T-cell (primary cell): ENCODE results near the gene AFF1. TPM values are rescaled to one million over a fixed set of nuclear protein-coding genes. Genes with fewer than 3 reads are reported as not detected.

Experiments used
- ATAC-seq, 4 experiments: fragments of 200-7000 bp in 3 of 4; fragments of 150-1000 bp in 1 of 4; cut with Tn5 transposase; replicated peaks in 1 of 4; 1 replicate in 3 of 4; 2 replicates in 1 of 4; pipeline ENCODE4 v1.10.0; 2021; ENCODE audit warnings: moderate library complexity in 3 of 4, mild to moderate bottlenecking in 2 of 4, moderate number of reproducible peaks in 1 of 4
- CTCF ChIA-PET, 2 donors: fragments of 300-600 bp; sonication (Branson Sonifier 250); formaldehyde crosslinking; loops; one replicate each; lab custom pipeline; 2022; ENCODE audit warnings: antibody characterized with exemption in 2 of 2; lab: Charles Lee
- POLR2A ChIA-PET, 2 donors: fragments of 300-600 bp; sonication (Branson Sonifier 250); formaldehyde crosslinking; loops; one replicate each; lab custom pipeline; 2022; ENCODE audit warnings: antibody characterized with exemption in 2 of 2; lab: Charles Lee
- DNase-seq, 35 experiments: peaks; one replicate each; pipeline versions ENCODE4 v3.0.0 to v3.0.0-alpha.2; 2013 to 2023
- H3K27ac ChIP-seq: one replicate; pipeline ENCODE4 v1.5.1; 2013; ENCODE audit warnings: low read length
- H3K27me3 ChIP-seq, 2 experiments: replicated peaks in 1 of 2; 1 replicate in 1 of 2; 2 replicates in 1 of 2; pipeline versions ENCODE4 v1.6.1 to v1.7.0; 2013; ENCODE audit warnings: low read length in 1 of 2, mixed read lengths in 1 of 2; ENCODE audit not compliant: control insufficient read depth in 2 of 2, insufficient read depth in 2 of 2; ENCODE audit errors: extremely low read depth in 1 of 2
- H3K36me3 ChIP-seq, 2 donors: 1 replicate in 1 of 2; 2 replicates in 1 of 2; pipeline versions ENCODE4 v1.6.1 to v1.7.0; 2013; ENCODE audit warnings: low read length in 1 of 2; ENCODE audit not compliant: control insufficient read depth in 2 of 2, insufficient read depth in 1 of 2; ENCODE audit errors: extremely low read depth in 1 of 2
- H3K4me1 ChIP-seq, 2 experiments: 1 replicate in 1 of 2; 2 replicates in 1 of 2; pipeline versions ENCODE4 v1.6.1 to v1.7.0; 2013; ENCODE audit warnings: low read length in 2 of 2, mixed read lengths in 1 of 2; ENCODE audit not compliant: insufficient read depth in 2 of 2, control insufficient read depth in 1 of 2; ENCODE audit errors: extremely low read depth in 1 of 2
- H3K4me3 ChIP-seq, 2 donors: 1 replicate in 1 of 2; 2 replicates in 1 of 2; pipeline versions ENCODE4 v1.5.1 to v1.7.0; 2013; ENCODE audit warnings: mild to moderate bottlenecking in 2 of 2, low read length in 1 of 2, moderate library complexity in 1 of 2; ENCODE audit not compliant: control insufficient read depth in 1 of 2; ENCODE audit errors: extremely low read depth in 1 of 2
- H3K9me3 ChIP-seq: 2 replicates; pipeline ENCODE4 v1.7.0; 2013
- H3K27ac Mint-ChIP-seq, 2 donors: one replicate each; pipeline ENCODE4 v1.8.0; 2020 to 2021; ENCODE audit warnings: mild to moderate bottlenecking in 2 of 2, mixed read lengths in 2 of 2
- H3K27me3 Mint-ChIP-seq, 2 donors: one replicate each; pipeline ENCODE4 v1.8.0; 2021 to 2022; ENCODE audit warnings: mixed read lengths in 2 of 2
- H3K36me3 Mint-ChIP-seq: one replicate; pipeline ENCODE4 v1.8.0; 2021; ENCODE audit warnings: mixed read lengths
- H3K4me1 Mint-ChIP-seq, 3 donors: one replicate each; pipeline ENCODE4 v1.8.0; 2020 to 2022; ENCODE audit warnings: mixed read lengths in 3 of 3, mild to moderate bottlenecking in 1 of 3
- H3K4me3 Mint-ChIP-seq, 3 donors: one replicate each; pipeline ENCODE4 v1.8.0; 2020 to 2022; ENCODE audit warnings: mild to moderate bottlenecking in 3 of 3, mixed read lengths in 3 of 3, moderate library complexity in 3 of 3
- H3K9me3 Mint-ChIP-seq, 3 donors: one replicate each; pipeline ENCODE4 v1.8.0; 2020 to 2022; ENCODE audit warnings: mixed read lengths in 3 of 3
- WGBS: methylation state at CpG from one replicate; pipeline ENCODE4 v1.1.5; 2013; ENCODE audit warnings: missing lambda C conversion rate; ENCODE audit not compliant: insufficient coverage; 5-methylcytosine and 5-hydroxymethylcytosine counted together
- total RNA-seq, 35 experiments: library from RNA in 6 of 35; stranded (reverse) in 6 of 35; fragments of 120-200 nt in 1 of 35; gene quantifications; one replicate each; pipeline versions ENCODE4 v1.2.1 to v1.2.4 and lab custom pipeline; 2013 to 2026

The AFF1 gene
- total RNA-seq, 5 donors from 2014 or later (not counting 1 experiment from before 2014, with no cell fraction given), result 65.3 to 112 (median 93.4) TPM

- H3K4me1 Mint-ChIP-seq, result peaks cover 36 to 52% (median 46%) of the 10 kb centered on the region in 3 donors
- Histone ChIP-seq H3K27me3 (no peaks in the 10 kb centered on the region), H3K4me3 (no peak overlapping the region), H3K36me3 (peaks cover 0 to 26% of the 10 kb centered on the region in 2 donors), H3K27ac (no peak overlapping the region), H3K9me3 (no peaks in the 10 kb centered on the region), H3K4me1 (no peaks in the 10 kb centered on the region)
- CTCF ChIA-PET, result interaction anchor here (0.6 to 10.0 kb wide), 21 partner anchors 9 to 598 kb away, joined by 3 to 179 read pairs (median 5); partner anchors contain the start of gene AFF1 (in 1 of the 2)
- WGBS, result 43% methylated on average over 3 of the region's 4 CpGs
- POLR2A ChIA-PET, result interaction anchor here in 1 of 2 donors (0.6 kb wide), 1 partner anchor 104 kb away, joined by 3 read pairs; no protein-coding TSS in a partner anchor
- H3K27ac Mint-ChIP-seq, result peak overlapping the region; percentile 82 to 84
- peak; percentile 79 to 86 (median 82) for ATAC-seq
- H3K4me3 Mint-ChIP-seq, result no peak overlapping the region
- peaks cover 23% of the 10 kb centered on the region for H3K36me3 Mint-ChIP-seq
- DNase-seq, result peak in 31 of 35 experiments; percentile 10 to 68 (median 32)
- no peaks in the 10 kb centered on the region for H3K27me3 Mint-ChIP-seq
- no peaks in the 10 kb centered on the region for H3K9me3 Mint-ChIP-seq
These were observed 158.8 kb downstream of the AFF1 start for GRCh38 chr4:87093443-87094123.

- POLR2A ChIA-PET, result interaction anchor here in 1 of 2 donors (0.6 kb wide), 1 partner anchor 163 kb away, joined by 3 read pairs; the partner anchor contains the start of gene AFF1
- H3K4me3 ChIP-seq, result no peak overlapping the region
- WGBS, result 67% methylated on average over 1 of the region's 4 CpGs
- ATAC-seq (no peak), DNase-seq (no peak)
- Mint-ChIP-seq H3K36me3 (peaks cover 27% of the 10 kb centered on the region), H3K9me3 (no peaks in the 10 kb centered on the region), H3K4me1 (peaks cover 37 to 68% (median 67%) of the 10 kb centered on the region in 3 donors), H3K27ac (peak overlapping the region; percentile 30 to 60), H3K4me3 (no peak overlapping the region), H3K27me3 (no peaks in the 10 kb centered on the region)
- no peaks in the 10 kb centered on the region for H3K27me3 ChIP-seq
- H3K4me1 ChIP-seq, result no peaks in the 10 kb centered on the region
- no peaks in the 10 kb centered on the region for H3K9me3 ChIP-seq
- H3K27ac ChIP-seq, result no peak overlapping the region
- CTCF ChIA-PET, result interaction anchor here (1.0 to 10.0 kb wide), 3 partner anchors 162 to 175 kb away, joined by 3 to 179 read pairs (median 8); partner anchors contain the start of gene AFF1 (in 1 of the 2)
- H3K36me3 ChIP-seq, result peaks cover 0 to 12% of the 10 kb centered on the region in 2 donors
These were observed 162.3 kb downstream of the AFF1 start for GRCh38 chr4:87097075-87097474.

GRCh38 chr4:87100168-87100567, 165.4 kb downstream of the AFF1 start:
- no peak for ATAC-seq
- CTCF ChIA-PET, result interaction anchor here in 1 of 2 donors (1.2 kb wide), 1 partner anchor 177 kb away, joined by 3 read pairs; no protein-coding TSS in a partner anchor
- peaks cover 21% of the 10 kb centered on the region for H3K36me3 Mint-ChIP-seq
- Histone ChIP-seq H3K9me3 (no peaks in the 10 kb centered on the region), H3K27ac (no peak overlapping the region), H3K36me3 (peaks cover 0 to 8% of the 10 kb centered on the region in 2 donors), H3K4me3 (no peak overlapping the region), H3K4me1 (peaks cover 7 to 14% of the 10 kb centered on the region in 2 experiments), H3K27me3 (no peaks in the 10 kb centered on the region)
- DNase-seq, result no peak
- 100% methylated on average over 1 of the region's 1 CpG for WGBS
- POLR2A ChIA-PET, result no interaction called here
- H3K9me3 Mint-ChIP-seq, result no peaks in the 10 kb centered on the region
- peaks cover 48 to 69% (median 68%) of the 10 kb centered on the region in 3 donors for H3K4me1 Mint-ChIP-seq
- no peaks in the 10 kb centered on the region for H3K27me3 Mint-ChIP-seq
- no peak overlapping the region for H3K4me3 Mint-ChIP-seq
- H3K27ac Mint-ChIP-seq, result peak overlapping the region; percentile 83 to 97

GRCh38 chr4:87101543-87102199, 166.9 kb downstream of the AFF1 start:
- no peaks in the 10 kb centered on the region for H3K27me3 Mint-ChIP-seq
- Histone ChIP-seq H3K27me3 (no peaks in the 10 kb centered on the region), H3K9me3 (no peaks in the 10 kb centered on the region), H3K27ac (peak overlapping the region; percentile 39), H3K4me1 (peaks cover 7 to 14% of the 10 kb centered on the region in 2 experiments), H3K36me3 (peaks cover 0 to 12% of the 10 kb centered on the region in 2 donors), H3K4me3 (no peak overlapping the region)
- POLR2A ChIA-PET, result interaction anchor here (0.6 kb wide), 2 partner anchors 104 to 180 kb away, joined by 4 to 5 read pairs; no protein-coding TSS in a partner anchor
- H3K9me3 Mint-ChIP-seq, result no peaks in the 10 kb centered on the region
- peaks cover 58 to 77% (median 76%) of the 10 kb centered on the region in 3 donors for H3K4me1 Mint-ChIP-seq
- H3K27ac Mint-ChIP-seq, result peak overlapping the region; percentile 97
- no peak for ATAC-seq
- WGBS, result 86% methylated on average over 2 of the region's 7 CpGs
- no peak overlapping the region for H3K4me3 Mint-ChIP-seq
- CTCF ChIA-PET, result no interaction called here
- H3K36me3 Mint-ChIP-seq, result peaks cover 26% of the 10 kb centered on the region
- no peak for DNase-seq

GRCh38 chr4:87103086-87103485, 168.3 kb downstream of the AFF1 start:
- H3K9me3 ChIP-seq, result no peaks in the 10 kb centered on the region
- DNase-seq, result peak in 1 of 35 experiments; percentile 17
- peak overlapping the region; percentile 56 to 66 (median 61) for H3K4me3 Mint-ChIP-seq

More at GRCh38 chr4:87103086-87103485, 168.3 kb downstream of the AFF1 start:
- Histone ChIP-seq H3K27ac (peak overlapping the region; percentile 78), H3K27me3 (no peaks in the 10 kb centered on the region), H3K4me3 (no peak overlapping the region), H3K4me1 (peaks cover 7 to 15% of the 10 kb centered on the region in 2 experiments), H3K36me3 (peaks cover 0 to 16% of the 10 kb centered on the region in 2 donors)
- Mint-ChIP-seq H3K9me3 (no peaks in the 10 kb centered on the region), H3K27ac (peak overlapping the region; percentile 97), H3K4me1 (peaks cover 59 to 80% (median 77%) of the 10 kb centered on the region in 3 donors), H3K27me3 (no peaks in the 10 kb centered on the region), H3K36me3 (peaks cover 34% of the 10 kb centered on the region)
- peak in 1 of 4 experiments; percentile 39 for ATAC-seq
- POLR2A ChIA-PET, result interaction anchor here in 1 of 2 donors (1.7 kb wide), 1 partner anchor 168 kb away, joined by 4 read pairs; the partner anchor contains the start of gene AFF1
- no CpG with 5 or more reads among the region's 1 CpG for WGBS
- CTCF ChIA-PET, result interaction anchor here (0.6 to 1.2 kb wide), 2 partner anchors 10 to 180 kb away, joined by 3 to 4 read pairs; no protein-coding TSS in a partner anchor
